Stimulated activated CD4-positive, alpha-beta T cell treated with anti-CD3 and anti-CD28 coated beads, Interleukin-2, amount 100 ng/mL, for 4 hours (primary cell): ENCODE results near the gene SLC8A2.
A peak's percentile ranks its signal among the peaks of the same experiment; 100 is the strongest.
"Not testable (repeated sequence)": the region's sequence is repeated elsewhere in the genome, so short reads cannot be mapped to it uniquely, and the experiment has no call there.

Source experiments
- DNase-seq: peaks from one replicate; pipeline ENCODE4 v3.0.0-alpha.2; 2020; ENCODE audit warnings: low read depth

Gene SLC8A2

DNA sequence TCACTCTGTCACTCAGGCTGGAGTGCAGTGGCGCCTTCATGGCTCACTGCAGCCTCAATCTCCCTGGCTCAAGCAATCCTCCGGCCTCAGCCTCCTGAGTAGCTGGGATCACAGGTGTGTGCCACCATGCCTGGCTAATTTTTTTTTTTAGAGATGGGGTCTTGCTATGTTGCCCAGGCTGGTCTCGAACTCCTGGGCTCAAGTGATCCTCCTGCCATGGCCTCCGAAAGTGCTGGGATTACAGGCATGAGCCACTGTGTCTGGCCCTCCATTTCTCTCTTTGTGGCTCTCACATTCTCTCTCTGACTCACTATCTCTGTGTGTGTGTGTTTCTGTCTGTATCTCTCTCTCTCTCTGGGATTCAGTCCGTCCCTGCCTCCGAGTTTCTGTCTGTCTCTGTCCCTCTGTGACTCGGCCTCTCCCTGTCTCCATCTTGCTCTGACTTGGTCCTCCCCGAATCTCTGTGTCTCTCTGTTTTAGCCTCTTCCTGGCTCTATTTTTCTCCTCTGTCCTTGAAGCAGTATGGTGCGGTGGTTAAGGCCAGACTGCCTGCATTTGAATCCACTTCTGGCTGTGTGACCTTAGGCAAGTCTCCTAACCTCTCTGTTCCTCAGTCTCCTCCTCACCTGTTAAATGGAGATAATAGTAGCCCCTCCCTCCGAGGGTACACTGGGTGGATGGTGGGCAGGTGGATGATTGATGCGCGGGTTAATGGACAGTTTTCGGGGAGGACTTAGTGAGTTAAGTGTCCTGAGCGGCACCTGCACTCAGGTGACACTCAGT lies 63.3 kb downstream of the SLC8A2 start:
- DNase-seq = no peak

DNA sequence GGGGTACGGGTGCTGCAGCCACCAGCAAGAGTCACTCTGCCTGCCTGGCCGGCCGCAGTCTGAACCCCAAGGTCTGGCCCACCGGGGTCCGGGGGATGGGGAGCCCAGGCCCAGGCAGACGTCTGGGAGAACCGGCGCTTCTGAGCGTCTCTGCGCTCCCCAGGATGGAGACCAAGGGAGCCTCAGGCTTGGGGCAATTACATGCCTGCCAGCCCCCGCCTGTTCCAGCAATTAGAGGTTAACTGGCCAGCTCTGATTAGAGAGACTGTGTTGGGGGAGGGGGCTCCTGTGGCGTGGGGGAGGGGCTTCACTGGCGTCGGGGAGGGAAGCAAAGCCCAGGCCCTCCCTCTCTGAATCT lies 64.3 kb downstream of the SLC8A2 start:
- DNase-seq = no peak

DNA sequence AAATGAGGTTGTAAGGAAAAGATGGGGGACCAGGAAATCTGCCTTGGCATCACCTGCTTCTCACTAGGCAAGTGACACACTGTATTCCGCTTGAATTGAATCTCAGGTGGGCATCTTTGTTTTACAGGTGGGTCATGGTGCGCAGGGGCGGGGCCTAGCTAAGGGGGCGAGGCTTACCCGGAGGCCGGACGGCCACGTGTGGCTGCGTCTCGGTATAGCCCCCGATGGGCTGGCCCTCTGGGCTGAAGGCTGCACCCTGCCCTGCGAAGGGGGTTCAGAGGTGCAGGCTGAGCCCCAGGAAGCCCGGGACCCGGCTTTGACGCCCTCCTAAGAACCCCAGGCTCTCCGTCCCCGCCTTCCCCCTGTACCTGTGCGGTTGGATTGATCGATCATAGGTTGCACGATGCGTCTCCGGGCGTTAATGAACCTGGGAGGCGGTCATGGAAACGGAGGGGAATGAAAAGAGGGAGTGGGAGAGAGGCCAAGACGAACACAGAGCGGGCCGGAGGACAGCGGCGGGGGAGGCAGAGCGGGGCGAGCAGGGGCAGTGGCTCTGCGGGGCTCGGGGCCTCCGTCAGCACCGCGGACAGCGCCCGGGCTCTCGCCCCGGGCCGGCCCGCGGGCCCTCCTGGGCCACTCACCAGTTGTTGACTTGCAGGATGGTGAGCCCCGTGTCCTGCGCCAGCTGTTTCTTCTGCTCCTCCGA lies 64.8 kb downstream of the SLC8A2 start:
- no peak for DNase-seq

GRCh38 chr19:47405854-47406417 lies 65.8 kb downstream of the SLC8A2 start:
- DNase-seq = no peak

DNA sequence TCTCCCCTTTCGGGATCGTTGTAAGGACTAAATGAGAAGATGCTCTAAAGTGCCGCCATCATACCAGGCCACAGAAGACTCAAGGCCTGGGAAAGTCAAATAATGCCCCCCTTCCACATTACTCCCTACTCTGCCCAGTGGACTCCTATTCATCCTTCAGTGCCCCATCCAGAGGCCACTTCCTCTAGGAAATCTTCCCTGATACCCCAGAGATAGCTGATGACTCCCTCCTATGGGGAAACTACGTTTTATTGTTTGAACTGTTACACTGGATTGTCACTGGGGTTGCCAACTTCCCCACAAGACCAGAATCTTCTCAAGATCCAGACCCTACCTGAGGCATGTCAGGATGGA lies 66.5 kb downstream of the SLC8A2 start:
- no peak for DNase-seq

DNA sequence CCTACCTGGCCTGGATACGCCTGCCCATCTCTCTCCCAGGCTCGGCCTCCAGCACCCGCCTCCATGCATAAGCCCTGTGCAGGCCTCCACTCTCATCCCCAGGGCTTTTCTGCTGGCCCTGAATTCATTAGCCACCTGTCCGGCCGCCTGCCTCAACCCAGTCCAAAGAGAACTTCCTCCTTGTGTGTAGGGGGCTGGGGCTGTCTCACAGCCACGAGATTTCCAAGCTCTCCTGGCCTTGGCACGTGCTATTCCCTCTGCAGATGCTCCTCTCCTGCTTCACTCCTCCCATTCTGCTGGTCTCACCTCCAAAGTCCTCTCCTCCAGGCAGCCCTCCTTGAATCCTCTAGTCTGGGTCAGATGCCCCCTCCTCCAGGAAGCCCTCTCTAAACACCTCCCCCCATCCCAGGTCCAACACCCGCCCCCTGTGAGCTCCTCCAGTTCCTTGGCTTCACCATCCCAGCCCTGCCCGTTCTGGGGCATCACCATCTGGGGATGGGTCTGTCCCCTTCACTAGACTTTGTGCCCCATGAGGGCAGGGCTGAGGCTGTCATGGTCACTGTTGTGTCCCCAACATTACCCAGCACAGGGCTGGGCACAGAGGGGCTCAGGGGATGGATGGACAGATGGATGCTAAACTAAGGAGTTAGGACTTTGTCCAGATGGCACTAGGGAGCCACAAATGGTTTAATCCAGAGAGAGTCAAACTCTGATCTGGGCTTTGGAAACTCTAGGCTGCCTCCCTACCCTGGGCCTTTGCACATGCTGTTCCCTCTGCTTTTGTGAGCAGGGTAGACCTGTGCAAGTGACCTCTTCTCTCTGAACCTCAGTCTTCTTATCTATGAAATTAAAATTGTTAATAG lies 67.1 kb downstream of the SLC8A2 start:
- no peak for DNase-seq

- no peak for DNase-seq
Measured at GRCh38 chr19:47402504-47402903, 69.2 kb downstream of the SLC8A2 start.

- no peak for DNase-seq
Measured at GRCh38 chr19:47398707-47399597, 72.7 kb downstream of the SLC8A2 start.

DNA sequence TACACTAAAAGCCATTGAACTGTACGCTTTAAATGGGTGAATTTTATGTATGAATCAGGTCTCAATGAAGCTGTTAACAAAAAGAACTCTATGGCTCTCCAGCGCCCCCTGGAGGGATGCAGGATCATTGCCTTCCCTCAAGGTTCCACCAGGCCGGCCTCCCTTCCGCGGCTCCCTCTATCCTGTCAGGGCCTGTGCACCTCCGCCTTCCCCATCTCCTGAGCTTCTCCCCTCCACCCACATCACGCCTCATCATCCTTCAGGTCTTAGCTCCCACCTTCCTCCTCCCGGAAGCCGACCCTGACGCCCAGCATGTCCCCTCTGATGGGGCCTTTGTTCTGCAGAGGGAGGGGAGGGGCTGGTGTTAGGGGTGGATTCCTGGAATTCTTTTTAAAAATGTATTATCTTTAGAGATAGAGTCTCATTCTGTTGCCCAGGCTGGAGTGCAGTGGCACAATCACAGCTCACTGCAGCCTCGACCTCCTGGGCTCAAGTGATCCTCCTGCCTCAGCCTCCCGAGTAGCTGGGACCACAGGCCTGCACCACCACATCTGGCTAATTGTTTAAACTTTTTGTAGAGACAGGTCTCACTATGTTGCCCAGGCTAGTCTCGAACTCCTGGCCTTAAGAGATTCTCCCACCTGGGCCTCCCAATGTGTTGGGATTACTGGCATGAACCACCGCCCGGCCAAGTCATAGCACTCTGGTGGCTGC lies 80.0 kb downstream of the SLC8A2 start:
- peak; percentile 73 for DNase-seq

DNA sequence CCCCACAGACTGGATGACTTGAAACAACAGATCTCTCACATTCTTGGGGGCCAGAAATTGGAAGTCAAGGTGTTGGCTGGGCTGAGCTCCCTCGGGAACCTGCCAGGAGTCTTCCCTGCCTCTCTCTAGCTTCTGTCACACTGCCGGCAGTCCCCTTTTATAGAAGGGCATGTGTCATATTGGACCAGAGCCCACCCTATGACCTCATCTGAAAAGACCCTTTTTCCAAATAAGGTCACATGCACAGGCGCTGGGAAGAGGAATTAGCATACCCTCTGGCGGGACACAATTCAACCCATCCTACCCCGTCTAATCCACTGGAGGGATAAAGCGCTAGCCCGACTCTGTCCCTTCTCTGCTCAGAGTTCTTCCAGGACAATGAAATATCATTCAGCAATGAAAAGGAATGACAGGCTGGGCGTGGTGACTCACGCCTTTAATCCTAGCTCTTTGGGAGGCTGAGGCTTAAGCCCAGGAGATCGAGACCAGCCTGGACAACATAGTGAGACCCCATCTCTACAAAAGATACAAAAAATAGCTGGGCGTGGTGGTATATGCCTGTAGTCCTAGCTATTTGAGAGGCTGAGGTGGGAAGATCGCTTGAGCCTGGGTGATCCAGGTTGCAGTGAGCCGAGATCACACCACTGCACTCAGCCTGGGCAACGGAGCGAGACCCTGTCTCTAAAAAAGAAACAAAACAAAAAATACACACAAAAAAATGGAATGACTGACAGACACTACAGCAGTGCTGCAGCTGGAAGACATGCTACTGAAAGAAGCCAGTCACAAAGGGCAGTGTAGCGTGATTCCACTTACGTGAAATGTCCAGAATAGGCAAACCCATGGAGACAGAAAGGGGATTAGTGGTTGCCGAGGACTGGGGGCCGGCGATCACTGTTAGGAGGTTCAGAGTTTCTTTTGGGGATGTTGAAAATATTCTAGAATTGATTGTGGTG lies 80.9 kb downstream of the SLC8A2 start:
- no peak for DNase-seq

GRCh38 chr19:47389150-47389556 lies 82.5 kb downstream of the SLC8A2 start:
- no peak for DNase-seq

DNA sequence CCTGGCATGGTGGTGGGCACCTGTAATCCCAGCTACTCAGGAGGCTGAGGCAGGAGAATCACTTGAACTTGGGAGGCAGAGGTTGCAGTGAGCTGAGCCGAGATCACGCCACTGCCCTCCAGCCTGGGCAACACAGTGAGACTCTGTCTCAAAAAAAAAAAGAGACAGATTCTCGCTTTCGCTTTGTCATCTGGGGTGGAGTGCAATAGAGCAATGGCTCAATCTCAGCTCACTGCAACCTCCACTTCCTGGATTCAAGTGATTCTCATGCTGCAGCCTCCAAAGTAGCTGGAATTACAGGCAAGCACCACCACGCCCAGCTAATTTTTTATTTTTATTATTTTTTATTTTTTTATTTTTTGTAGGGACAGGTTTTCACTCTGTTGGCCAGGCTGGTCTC lies 83.0 kb downstream of the SLC8A2 start:
- DNase-seq = not testable (repeated sequence)

DNA sequence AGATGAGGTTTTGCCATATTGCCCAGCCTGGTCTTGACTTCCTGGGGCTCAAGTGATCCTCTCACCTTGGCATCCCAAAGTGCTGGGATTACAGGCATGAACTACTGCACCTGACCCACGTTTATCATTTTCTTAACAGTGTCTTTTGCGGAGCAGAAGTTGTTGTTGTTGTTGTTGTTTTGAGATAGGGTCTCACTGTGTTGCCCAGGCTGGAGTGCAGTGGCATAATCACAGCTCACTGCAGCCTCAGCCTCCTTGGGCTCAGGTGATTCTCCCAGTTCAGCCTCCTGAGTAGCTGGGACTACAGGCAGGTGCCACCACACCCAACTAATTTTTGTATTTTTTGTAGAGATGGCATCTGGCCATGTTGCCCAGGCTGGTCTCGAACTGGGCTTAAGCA lies 84.1 kb downstream of the SLC8A2 start:
- DNase-seq = not testable (repeated sequence)

- DNase-seq = not testable (repeated sequence)
Measured at GRCh38 chr19:47386582-47386981, 85.1 kb downstream of the SLC8A2 start.

DNA sequence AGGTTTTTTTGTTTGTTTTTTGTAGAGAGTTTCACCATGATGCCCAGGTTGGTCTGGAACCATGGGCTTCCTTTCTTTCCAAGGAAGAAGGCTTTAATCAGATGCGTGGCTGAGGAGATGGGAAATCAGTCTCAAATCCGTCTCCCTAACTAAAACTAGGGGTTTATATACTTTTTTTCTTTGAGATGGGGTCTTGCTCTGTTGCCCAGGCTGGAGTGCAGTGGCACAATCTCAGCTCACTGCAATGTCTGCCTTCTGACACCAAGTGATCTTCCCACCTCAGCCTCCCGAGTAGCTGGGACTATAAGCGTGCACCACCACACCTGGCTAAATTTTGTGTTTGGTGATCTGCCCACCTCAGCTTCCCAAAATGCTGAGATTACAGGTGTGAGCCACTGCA lies 87.2 kb downstream of the SLC8A2 start:
- DNase-seq = not testable (repeated sequence)

DNA sequence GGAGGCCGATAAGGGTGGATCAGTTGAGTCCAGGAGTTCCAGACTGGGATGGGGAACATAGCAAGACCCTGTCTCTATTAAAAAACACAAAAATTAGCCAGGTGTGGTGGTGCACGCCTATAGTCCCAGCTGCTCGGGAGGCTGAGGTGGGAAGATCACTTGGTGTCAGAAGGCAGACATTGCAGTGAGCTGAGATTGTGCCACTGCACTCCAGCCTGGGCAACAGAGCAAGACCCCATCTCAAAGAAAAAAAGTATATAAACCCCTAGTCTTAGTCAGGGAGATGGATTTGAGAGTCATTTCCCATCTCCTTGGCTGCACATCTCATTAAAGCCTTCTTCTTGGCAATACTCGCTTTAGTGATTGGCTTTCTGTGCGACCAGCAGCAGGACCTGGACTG lies 87.8 kb downstream of the SLC8A2 start:
- not testable (repeated sequence) for DNase-seq

DNA sequence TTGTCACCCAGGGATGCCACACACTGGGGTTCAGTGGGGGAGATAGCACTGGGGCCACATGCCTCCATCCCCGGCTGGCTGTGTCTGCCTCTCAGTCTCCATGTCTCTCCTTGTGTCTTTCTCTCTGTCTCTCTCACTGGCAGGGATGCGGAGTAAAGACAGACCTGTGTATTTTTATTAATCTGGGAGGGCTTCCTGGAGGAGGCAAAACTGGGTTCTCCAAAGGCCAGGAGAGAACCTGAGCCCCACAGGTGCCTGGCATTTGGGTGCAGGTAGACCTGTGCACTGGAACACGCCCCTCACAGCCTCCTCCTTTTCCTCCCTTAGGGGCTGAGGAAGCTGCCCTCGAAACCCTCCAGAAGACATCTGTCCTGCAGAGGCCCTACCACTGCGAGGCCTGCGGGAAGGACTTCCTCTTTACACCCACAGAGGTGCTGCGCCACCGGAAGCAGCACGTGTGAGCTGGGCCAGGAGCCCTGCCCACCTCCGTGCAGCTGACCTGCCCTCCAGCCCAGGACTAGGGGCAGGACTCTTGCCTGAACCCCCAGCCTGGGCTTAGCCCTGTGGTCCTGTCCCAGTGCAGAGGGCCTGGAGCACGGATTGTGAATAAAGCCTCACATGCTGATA lies 89.9 kb downstream of the SLC8A2 start:
- DNase-seq = no peak

- no peak for DNase-seq
Measured at GRCh38 chr19:47381121-47381520, 90.6 kb downstream of the SLC8A2 start.

- DNase-seq = no peak
Measured at GRCh38 chr19:47380559-47380958, 91.1 kb downstream of the SLC8A2 start.
